NCI-H1694 treated with DMSO at 0.1 percent for 48 hours (cell line): ENCODE data around the gene SNAP47.

ENCODE experiments used
- DNase-seq: peaks from one replicate; lab custom pipeline; 2025; lab: John Stamatoyannopoulos, UW

SNAP47 gene

GRCh38 chr1:227731696-227732585, 3.3 kb upstream of the SNAP47 start:
- no peak for DNase-seq

GRCh38 chr1:227732586-227733308, 2.5 kb upstream of the SNAP47 start:
- DNase-seq: no peak

DNA sequence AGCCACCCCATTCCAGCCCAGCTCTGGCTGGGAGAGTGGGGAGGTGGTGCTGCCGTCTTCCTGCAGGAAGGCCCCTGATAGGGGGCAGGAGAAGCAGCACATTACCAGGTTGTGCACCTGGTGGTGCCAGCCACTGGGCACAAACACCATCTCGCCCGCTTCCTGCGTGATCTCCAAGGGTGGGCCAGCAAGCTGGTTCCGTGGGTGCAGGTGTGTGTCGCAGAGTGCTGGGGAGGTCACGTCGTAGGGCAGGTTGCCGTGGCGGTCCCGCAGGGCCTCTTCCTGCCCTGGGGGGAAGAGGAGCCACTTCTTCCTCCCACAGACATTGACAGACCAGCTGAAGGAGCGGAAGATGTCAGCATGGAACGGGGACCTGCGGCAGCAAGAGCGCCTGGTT, 1.9 kb upstream of the SNAP47 start:
- no peak for DNase-seq

DNA sequence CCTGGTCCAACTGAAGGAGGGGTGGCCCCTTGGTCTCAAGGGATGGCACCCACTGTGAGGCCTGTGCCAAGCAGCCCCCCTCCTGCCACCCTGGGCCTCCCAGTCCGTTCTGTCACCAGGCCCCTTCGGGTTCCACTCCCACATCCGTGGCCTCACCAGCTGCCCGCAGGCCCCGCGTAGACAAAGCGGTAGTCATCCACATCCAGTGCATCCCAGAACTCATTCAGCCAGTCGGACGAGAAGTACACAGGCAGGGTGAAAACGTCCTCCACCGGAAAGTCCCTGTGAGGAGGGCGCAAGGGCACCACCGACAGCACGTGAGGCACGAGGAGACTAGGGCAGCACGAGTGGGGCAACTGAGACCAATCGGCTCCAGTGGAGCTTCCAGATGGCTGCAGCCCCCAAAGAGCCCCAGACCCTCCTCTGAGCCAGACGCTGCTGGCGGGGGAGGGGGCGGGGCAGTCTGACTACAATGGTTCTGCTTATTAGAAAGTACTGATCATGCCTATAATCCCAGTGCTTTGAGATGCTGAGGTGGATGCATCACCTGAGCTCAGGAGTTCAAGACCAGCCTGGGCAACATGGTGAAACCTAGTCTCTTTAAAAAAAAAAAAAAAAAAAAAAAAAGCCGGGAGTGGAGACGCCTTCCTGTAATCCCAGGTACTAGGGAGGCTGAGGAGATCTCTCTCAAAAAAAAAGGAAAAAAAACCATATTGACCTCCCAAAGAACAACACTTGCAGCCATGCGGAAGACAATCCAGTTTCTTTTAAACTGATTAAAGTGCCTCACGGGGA, 1.3 kb upstream of the SNAP47 start:
- no peak for DNase-seq

DNA sequence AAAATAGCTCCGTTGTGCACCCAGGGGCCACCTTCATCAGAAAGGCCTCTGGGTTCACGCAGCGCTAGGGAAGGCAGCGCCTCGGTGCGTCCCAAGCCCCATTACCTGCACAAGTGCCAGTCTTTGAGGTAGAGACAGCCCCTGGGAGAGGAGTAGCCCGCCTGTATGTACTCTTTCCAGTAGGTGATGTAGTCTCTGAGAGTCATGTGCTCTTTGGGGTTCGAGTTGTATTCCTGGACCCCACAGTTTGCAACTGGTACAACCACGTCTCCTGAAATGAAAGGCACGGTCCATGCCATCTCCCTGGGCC, 734 bp upstream of the SNAP47 start:
- DNase-seq: no peak

- no peak for DNase-seq
These were observed 477 bp downstream of the SNAP47 start for GRCh38 chr1:227735539-227736285.

DNA sequence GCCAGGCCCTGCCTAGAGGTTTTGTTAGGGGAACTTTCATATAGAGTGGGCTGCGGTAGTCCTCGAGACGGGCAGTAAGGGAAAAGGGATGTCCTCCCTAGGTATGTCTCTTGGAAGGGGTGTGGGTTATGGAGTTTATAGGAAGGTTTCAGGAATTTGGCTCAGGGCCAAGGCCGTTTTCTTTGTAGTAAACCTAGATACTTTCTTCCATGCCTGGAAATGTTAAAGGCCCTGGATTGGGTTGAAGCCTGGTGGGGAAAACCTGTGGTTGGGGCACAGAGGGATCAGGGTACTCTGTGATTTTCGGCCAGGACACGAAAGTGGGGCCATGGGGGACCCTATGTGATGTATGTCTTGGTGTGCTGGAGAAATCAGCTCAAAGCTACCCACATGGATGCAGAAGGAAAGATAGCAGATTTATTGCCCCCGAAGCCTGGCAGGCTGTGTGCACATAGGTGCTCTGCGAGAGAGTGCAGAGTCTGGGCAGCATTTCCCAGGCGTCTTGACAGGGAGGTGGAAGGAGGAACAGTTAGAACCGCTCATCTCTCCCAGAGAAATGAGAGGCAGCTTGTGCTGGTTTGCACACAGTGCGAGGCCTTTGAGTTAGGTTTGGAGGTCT, 1.7 kb downstream of the SNAP47 start:
- no peak for DNase-seq

GRCh38 chr1:227738820-227739219, 3.6 kb downstream of the SNAP47 start:
- DNase-seq: no peak

DNA sequence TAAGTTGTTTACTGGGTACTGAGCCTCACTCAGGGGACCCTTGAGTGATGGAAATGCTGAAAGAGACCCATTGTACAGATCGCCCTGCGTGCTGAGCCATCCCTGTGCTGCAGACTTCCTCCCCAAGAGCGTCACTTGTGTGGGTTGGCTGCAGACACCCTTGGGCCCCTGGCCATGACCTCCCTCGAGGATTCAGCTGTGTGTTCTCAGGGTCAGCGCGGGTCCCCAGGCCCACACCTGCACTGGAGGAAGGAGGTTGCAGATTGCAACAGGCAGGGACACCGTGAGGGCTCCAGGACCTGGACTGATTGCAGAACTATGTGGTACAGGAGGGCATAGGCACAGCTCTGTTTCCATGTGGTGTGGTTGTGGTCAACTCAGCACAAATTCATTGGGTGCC, 4.4 kb downstream of the SNAP47 start:
- DNase-seq: no peak

GRCh38 chr1:227740401-227740960, 5.2 kb downstream of the SNAP47 start:
- no peak for DNase-seq

GRCh38 chr1:227741166-227741870, 6.1 kb downstream of the SNAP47 start:
- DNase-seq: no peak

DNA sequence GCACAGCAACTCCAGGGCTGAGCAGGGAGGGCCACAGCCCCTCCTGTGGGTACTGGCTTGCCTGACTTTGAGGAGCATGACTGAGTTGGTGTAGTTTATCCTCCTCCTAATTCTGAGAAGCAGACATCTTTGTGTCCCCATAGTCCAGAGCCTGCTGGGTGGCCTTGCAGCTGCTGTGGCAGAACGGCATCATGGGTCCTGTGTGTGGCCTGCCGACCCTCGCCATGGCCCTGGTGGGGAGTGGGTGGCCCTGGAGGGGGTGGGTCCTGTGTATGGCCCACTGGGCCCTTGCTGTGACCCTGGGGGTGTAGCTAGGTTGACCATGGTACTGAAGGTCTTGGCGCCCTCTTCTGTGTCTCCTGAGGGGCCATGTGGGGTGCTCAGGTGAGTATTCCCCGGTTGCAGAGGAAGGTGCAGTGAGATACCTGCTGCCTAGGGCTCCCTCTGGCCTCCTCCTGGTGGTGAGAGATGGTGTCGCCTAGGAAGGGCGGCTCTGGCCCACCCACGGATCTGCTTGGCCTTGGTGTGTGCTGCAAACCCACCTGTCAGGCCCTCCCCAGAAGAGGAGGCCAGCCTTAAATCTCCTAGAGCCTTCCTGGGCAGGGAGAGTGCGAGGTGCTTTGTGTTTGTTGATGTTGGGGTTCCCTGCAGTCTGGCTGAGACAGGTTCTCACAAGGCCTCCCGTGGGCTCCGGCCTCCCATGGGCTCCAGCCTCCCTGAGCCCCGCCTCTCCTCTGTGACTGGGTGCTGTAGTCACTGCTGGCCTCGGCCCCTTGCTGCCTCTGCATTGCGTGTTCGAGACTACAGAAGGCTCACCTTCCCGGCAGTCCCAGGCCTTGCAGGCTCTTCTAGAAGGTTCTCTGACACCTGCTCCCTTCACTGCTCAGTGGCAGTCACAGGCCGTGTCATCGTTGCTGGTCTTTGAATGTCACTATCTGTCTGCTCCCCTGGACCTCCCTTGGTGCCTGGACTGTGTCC, 7.8 kb downstream of the SNAP47 start:
- DNase-seq: no peak

GRCh38 chr1:227744668-227745067, 9.4 kb downstream of the SNAP47 start:
- no peak for DNase-seq

DNA sequence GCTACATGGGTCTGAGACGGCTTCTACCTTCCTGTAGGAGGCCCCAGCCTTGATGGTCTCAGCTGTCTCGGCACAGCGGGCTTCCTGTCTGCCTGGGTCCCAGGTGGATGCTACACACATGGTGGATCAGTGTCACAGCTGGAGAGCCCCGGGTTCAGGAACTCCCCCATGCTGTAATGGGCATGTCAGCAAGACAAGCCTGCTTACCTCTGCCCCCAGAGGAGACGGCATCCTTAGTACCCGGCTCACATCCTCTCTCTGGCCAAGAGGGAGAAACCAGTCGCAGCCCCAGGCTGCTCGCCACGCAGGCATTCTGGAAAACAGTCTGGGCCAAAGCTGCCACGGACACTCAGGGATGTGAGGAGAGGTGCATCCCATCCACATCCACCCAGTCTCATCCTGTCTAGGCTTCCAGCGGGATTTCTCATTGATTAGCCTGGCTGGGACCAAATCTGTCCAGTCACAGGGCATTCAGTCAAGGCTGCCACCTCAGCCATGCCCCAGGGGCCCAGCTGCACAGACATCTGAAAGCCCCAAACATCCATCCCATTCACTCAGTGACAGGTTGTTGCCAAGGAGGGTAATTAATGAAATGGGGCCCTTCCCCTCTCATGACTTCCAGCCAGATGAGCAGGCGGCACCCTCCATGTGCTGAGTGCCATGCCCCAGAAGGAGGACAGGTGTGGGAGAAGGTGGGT, 10.5 kb downstream of the SNAP47 start:
- no peak for DNase-seq

GRCh38 chr1:227746676-227747075, 11.4 kb downstream of the SNAP47 start:
- no peak for DNase-seq

DNA sequence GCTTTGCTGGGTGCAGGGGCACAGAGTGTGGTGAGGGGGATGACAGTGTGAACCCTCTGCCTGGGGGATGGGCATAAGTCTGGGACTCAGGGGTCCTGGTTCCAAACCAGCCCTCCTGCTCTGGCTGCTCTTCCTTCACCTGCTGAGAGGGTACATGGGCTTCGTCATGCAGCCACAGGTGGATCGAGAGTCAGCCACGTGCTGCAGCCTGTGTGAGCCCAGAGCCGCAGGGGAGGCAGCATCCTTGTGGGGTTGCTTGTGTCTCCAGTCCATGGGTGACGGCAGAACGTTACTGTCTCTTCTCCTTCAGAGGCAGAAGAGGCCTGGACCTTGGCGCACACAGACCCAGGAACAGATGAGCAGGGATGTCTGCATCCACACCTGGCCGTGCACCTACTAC, 12.1 kb downstream of the SNAP47 start:
- no peak for DNase-seq

GRCh38 chr1:227747948-227748495, 12.8 kb downstream of the SNAP47 start:
- DNase-seq: no peak

- no peak for DNase-seq
These were observed 13.4 kb downstream of the SNAP47 start for GRCh38 chr1:227748496-227749182.
